HG03196 (cell line): ENCODE measurements around the gene PPP2R2B.
"Not testable (repeated sequence)": the region's sequence is repeated elsewhere in the genome, so short reads cannot be mapped to it uniquely, and the experiment has no call there.

Experiments used
- ATAC-seq: cut with Tn5 transposase; IDR thresholded peaks from one replicate; pipeline ENCODE4 v1.9.1; 2021; ENCODE audit not compliant: unreplicated experiment

PPP2R2B gene

DNA sequence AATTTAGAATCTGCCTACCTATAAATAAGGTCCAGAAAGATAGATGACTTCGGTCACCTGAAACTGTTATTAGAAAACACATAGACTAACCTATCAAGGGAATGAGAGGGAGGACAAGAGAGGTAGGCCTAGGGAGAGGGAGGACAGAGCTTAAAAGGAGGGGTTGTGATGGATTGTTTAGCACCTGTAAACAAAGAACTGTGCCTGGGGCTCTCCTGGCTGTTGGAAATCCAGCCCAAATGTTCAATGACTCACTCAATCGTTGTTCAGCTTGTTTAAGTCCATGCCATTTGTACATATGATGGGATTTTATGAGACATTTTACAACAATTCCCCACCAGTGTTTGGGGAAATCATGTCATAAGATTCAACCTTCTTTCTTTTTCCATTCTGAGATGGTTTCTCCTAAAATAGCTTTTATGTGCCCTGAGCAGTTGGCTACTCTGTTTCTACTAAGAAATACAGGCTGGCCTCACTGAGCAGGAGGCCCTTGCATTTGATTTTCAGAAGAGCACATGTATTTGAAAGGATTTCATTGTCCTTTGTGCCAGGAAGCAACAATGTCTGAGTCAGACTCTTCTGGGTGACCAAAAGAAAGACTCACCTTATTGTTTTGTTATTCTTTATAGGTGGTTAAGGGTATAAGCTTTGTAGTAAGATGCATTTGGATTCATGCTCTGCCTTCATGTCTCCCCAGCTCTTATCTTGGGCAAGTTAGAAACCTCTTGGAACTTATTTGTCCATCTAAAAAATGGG, 314.4 kb downstream of the PPP2R2B start:
- no peak for ATAC-seq

GRCh38 chr5:146562461-146562860, 316.1 kb downstream of the PPP2R2B start:
- ATAC-seq, result no peak

DNA sequence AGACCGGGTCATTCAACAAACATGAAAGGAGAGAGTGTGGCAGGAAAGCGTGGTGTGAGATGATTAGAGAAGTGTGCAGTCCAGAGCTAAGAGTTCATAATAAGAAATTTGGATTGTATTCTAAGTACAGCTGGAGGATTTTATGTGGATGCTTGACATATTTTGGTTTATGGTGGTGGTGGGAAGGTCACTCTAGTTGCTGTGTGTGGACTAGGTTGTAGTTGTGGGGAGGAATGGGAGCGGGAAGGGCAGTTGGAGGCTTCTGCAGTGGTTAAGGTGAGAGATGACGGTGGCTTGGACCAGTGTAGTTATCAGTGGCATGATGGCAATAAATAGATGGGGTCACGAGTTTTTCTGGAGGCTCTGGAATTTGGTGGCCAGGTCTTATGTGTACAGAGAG, 316.8 kb downstream of the PPP2R2B start:
- ATAC-seq, result no peak

- no peak for ATAC-seq
Measured at GRCh38 chr5:146560205-146560812, 318.2 kb downstream of the PPP2R2B start.

GRCh38 chr5:146556884-146557283, 321.7 kb downstream of the PPP2R2B start:
- not testable (repeated sequence) for ATAC-seq

- no peak for ATAC-seq
Measured at GRCh38 chr5:146553446-146553845, 325.1 kb downstream of the PPP2R2B start.

GRCh38 chr5:146549615-146550014, 328.9 kb downstream of the PPP2R2B start:
- ATAC-seq, result no peak

DNA sequence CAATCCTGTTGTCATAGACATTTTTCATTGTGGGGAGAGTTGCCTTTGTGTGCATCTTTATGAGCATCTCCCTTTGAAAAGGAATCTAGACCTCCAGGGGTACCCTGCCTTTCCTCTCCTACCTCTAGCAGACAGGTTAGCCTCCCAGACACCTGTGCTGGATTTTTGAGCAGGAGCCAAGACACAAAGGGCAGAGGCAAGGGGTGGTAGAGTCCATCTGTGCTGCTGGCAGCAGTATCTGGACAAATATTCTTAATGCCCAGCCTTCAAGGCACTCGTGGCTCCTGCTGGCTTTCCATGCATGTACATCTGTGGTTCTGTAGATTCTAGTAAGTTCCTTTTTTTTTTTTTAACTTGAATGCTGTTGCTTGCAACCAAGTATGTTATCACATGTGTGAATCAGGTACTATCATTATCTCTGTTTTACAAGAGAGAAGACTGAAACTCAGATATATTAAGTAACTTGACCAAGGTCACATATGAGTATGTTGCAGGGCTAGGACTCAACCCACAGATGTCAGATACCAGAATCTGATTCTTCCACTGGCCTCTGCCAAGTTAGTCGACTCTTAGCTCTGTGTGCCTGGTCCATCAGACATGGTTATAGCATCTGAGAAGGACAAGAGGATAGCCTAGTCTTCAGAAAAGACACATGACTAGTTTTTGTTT, 329.6 kb downstream of the PPP2R2B start:
- no peak for ATAC-seq

- no peak for ATAC-seq
Measured at GRCh38 chr5:146544232-146544631, 334.3 kb downstream of the PPP2R2B start.

DNA sequence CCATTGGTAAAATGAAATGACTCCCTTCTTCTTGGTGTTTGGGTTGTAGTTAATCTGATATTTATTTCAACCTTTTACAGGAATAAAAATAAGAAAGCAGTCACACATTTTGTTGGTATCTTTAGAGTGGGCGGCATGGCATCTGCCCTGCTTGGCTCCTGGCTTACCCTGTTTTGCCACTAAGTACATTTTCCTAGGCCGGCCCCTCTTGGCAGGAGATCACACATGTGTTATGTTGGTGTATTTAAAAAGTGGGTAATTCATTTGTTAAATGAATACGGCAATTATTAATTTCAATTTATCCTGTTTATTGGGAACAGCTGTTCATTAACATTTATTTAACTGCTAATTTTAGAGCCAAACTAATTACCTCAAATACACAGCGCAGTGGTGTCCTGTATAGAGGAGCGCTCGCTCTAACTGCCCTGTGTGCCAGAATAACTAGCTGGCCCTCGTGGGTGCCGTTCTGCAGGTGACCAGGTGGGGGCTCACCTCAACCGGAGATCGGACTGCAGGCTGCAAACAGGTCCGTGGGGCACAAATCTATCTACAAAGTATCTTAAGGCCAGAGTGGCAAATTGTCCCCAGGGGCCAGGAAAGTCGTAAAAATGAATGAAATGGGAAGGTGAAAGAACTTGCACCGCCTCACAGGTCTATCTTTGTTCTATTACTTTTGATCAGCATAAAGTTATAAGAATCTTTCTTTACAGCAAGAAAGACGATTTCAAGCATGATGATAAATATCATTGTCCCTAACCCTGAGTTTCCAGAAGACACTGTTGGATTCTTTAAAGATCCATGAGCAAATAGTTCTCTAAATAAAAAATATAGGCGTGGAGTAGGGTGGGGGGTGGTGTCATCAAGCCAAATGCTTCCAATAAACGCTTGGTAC, 336.4 kb downstream of the PPP2R2B start:
- ATAC-seq, result peak; percentile 88

- ATAC-seq, result no peak
Measured at GRCh38 chr5:146540414-146540813, 338.1 kb downstream of the PPP2R2B start.

DNA sequence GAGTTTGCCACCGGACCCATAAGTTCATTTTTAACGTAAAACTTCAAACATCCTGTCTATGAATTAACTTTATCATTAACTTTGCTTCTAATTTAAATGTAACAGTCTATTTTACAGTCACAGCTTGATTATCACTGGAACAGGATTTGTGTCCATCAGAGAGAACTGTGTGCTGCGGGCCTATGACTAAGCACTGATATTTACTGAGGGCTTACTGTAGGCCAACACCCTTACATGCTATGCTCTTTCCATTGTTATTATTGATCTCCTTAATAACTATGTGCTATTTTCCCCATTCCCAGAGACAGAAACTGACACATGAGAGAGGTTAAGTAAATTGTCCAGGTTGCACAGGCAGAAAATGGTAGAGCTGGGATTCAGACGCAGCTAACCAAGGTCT, 338.6 kb downstream of the PPP2R2B start:
- no peak for ATAC-seq

DNA sequence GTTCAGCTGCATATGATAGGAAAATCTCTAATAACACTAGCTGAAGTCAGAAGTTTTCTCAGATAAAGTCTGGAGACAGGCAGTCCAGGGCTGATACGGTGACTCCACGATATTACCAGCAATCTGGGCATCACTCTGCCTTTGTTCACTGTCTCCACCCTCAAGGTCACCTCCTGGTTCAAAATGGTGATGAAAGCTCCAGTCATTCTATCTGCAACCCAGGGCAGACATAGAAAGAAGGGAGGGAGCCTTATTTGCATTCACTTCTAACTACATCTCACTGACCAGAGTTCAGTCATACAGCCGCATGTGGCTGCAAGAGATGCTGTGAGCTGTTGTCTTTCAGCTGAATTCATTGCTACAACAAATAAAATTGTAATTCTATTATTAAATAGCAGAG, 340.1 kb downstream of the PPP2R2B start:
- no peak for ATAC-seq

- ATAC-seq, result no peak
Measured at GRCh38 chr5:146533882-146534281, 344.7 kb downstream of the PPP2R2B start.

DNA sequence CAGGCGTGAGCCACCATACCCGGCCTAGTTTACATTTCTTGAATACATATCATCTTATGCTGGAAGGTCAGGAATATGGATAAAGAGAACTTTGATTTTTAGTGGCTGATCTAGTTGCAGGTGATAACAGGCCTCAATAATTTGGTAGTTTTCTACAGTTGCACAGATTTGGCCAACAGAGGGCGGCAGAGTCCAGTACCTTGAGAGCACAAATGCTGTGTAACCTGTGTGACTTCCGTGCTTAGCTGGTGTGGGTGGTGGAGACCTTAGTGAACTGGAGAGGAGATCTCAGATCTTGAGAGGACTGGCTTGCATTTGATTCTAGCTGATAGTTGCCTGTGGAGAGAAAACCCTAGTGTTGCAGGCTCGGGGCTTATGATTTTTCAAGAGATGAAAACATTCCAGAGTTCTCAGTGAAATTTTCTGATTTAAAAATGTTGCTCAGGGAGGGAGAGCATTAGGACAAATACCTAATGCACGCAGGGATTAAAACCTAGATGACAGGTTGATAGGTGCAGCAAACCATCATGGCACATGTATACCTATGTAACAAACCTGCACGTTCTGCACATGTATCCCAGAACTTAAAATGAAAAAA, 345.2 kb downstream of the PPP2R2B start:
- peak; percentile 92 for ATAC-seq
